Breast epithelium (tissue), 4 donors: ENCODE measurements around the gene MIS12. TPM values are rescaled to one million over a fixed set of nuclear protein-coding genes. Genes with fewer than 3 reads are reported as not detected.

Experiments used
- DNase-seq, 2 donors: peaks; one replicate each; pipeline ENCODE4 v3.0.0-alpha.2; 2019; ENCODE audit warnings: low spot score in 2 of 2
- H3K27ac ChIP-seq, 2 donors: fragments of 200-600 bp; sonication (generic) in 1 of 2; one replicate each; pipeline ENCODE4 v1.5.1; 2016 to 2019; ENCODE audit warnings: mild to moderate bottlenecking in 1 of 2
- H3K27me3 ChIP-seq, 2 donors: fragments of 200-600 bp; sonication (generic) in 1 of 2; one replicate each; pipeline versions ENCODE4 v1.5.1 to v1.6.0; 2017 to 2019; ENCODE audit warnings: control low read depth in 1 of 2, mild to moderate bottlenecking in 1 of 2
- H3K36me3 ChIP-seq: fragments of 200-600 bp; one replicate; pipeline ENCODE4 v1.5.1; 2019
- H3K4me1 ChIP-seq, 2 donors: fragments of 200-600 bp; sonication (generic); one replicate each; pipeline ENCODE4 v1.5.1; 2016 to 2019; ENCODE audit warnings: control low read depth in 1 of 2
- H3K4me3 ChIP-seq, 3 donors: fragments of 200-600 bp; sonication (generic); 1 replicate in 2 of 3; 2 replicates in 1 of 3; pipeline ENCODE4 v1.5.1; 2016 to 2019; ENCODE audit warnings: mild to moderate bottlenecking in 3 of 3, moderate library complexity in 2 of 3
- H3K9me3 ChIP-seq, 2 donors: fragments of 200-600 bp; sonication (generic) in 1 of 2; one replicate each; pipeline ENCODE4 v1.5.1; 2016 to 2019; ENCODE audit warnings: control low read depth in 1 of 2
- POLR2A ChIP-seq: fragments of 450-650 bp; IDR thresholded peaks from one replicate; pipeline ENCODE4 v1.6.1; 2016; ENCODE audit warnings: antibody characterized with exemption, mild to moderate bottlenecking, moderate library complexity
- POLR2AphosphoS5 ChIP-seq, 3 donors: sonication (generic); formaldehyde crosslinking; IDR thresholded peaks; one replicate each; pipeline ENCODE4 v1.6.1; 2017; ENCODE audit warnings: antibody characterized with exemption in 3 of 3
- intact Hi-C: fragments of 100-400 bp; cut with DNase I; formaldehyde crosslinking; loops from one replicate; pipeline ENCODE4 v1.15.1; 2023; ENCODE audit warnings: low total_unique reads
- total RNA-seq, 3 donors: library from RNA; depleted of rRNA; stranded (reverse); fragments of >200 nt; gene quantifications; one replicate each; pipeline ENCODE4 v1.1.0, GENCODE V29; 2016
- TF ChIP-seq, protein P1 (sequence below), 3 donors: fragments of 450-650 bp; IDR thresholded peaks; one replicate each; pipeline ENCODE4 v1.5.1; 2016 to 2017; ENCODE audit warnings: antibody characterized with exemption in 3 of 3, mild to moderate bottlenecking in 3 of 3, moderate library complexity in 3 of 3

The MIS12 gene
- total RNA-seq, 3 donors from 2014 or later = 12.3 to 16.5 (median 14.1) TPM

- intact Hi-C loops = no loop called here
- no peak overlapping the region for H3K27ac ChIP-seq
- H3K27me3 ChIP-seq = no peaks in the 10 kb centered on the region
- no peak overlapping the region for H3K4me3 ChIP-seq
- TF ChIP-seq POLR2A = no peak
- TF ChIP-seq, protein P1, sequence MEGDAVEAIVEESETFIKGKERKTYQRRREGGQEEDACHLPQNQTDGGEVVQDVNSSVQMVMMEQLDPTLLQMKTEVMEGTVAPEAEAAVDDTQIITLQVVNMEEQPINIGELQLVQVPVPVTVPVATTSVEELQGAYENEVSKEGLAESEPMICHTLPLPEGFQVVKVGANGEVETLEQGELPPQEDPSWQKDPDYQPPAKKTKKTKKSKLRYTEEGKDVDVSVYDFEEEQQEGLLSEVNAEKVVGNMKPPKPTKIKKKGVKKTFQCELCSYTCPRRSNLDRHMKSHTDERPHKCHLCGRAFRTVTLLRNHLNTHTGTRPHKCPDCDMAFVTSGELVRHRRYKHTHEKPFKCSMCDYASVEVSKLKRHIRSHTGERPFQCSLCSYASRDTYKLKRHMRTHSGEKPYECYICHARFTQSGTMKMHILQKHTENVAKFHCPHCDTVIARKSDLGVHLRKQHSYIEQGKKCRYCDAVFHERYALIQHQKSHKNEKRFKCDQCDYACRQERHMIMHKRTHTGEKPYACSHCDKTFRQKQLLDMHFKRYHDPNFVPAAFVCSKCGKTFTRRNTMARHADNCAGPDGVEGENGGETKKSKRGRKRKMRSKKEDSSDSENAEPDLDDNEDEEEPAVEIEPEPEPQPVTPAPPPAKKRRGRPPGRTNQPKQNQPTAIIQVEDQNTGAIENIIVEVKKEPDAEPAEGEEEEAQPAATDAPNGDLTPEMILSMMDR (IDR thresholded peaks at IDR 0.05) = no peak
- TF ChIP-seq POLR2AphosphoS5 (IDR thresholded peaks at IDR 0.05) = no peak
- no peaks in the 10 kb centered on the region for H3K4me1 ChIP-seq
- H3K9me3 ChIP-seq = no peaks in the 10 kb centered on the region
- H3K36me3 ChIP-seq = no peaks in the 10 kb centered on the region
- DNase-seq = no peak
Measured at GRCh38 chr17:5526821-5527598, 40.6 kb downstream of the MIS12 start.

- no peak for TF ChIP-seq POLR2A
- TF ChIP-seq, protein P1 (IDR thresholded peaks at IDR 0.05) = no peak
- TF ChIP-seq POLR2AphosphoS5 (IDR thresholded peaks at IDR 0.05) = no peak
- Histone ChIP-seq H3K36me3 (no peaks in the 10 kb centered on the region), H3K4me3 (no peak overlapping the region), H3K9me3 (no peaks in the 10 kb centered on the region), H3K27me3 (no peaks in the 10 kb centered on the region), H3K4me1 (no peaks in the 10 kb centered on the region), H3K27ac (no peak overlapping the region)
- intact Hi-C loops = no loop called here
- no peak for DNase-seq
Measured at GRCh38 chr17:5527601-5528250, 41.4 kb downstream of the MIS12 start.

DNA sequence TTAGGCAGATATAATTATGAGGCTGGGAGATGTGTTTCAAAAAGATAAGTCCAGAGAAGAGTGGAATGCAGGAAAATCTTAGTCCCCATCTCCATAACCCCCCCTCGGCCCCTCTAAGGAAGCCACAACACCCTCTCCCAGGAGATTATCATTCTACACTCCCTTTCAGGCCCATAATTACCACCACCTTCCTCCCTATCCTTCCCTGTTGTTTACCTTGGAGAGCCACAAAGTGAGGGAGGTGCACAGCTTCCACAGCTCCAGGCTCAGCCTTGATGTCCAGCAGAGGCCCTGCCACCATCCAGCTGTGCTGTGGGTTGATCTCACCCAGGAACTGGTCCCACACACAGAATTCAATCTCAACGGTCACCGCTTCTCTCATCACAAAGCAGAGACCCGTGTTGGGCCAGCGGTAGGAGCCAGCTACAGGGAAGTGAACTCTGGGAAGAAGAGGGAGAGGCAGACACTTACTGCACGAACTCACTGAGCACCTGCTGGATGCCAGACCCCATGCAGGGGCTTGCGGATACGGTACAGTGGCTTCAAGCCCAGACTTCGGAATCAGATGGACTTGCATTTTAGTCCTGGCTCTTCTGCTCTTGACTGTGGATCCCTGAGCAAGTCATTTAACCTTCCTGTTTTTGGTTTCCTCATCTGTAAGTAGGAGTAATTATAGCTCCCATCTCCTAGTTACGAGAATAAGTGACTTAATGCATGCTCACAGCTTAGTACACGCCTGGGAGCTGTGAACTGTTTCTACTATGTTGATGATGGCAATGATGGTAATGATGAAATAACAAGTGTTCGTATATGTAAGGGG, 44.1 kb downstream of the MIS12 start:
- Histone ChIP-seq H3K36me3 (no peaks in the 10 kb centered on the region), H3K27ac (no peak overlapping the region), H3K4me1 (no peaks in the 10 kb centered on the region), H3K27me3 (no peaks in the 10 kb centered on the region), H3K4me3 (no peak overlapping the region), H3K9me3 (no peaks in the 10 kb centered on the region)
- TF ChIP-seq, protein P1 (IDR thresholded peaks at IDR 0.05) = no peak
- no peak for TF ChIP-seq POLR2AphosphoS5 (IDR thresholded peaks at IDR 0.05)
- DNase-seq = no peak
- intact Hi-C loops = no loop called here

DNA sequence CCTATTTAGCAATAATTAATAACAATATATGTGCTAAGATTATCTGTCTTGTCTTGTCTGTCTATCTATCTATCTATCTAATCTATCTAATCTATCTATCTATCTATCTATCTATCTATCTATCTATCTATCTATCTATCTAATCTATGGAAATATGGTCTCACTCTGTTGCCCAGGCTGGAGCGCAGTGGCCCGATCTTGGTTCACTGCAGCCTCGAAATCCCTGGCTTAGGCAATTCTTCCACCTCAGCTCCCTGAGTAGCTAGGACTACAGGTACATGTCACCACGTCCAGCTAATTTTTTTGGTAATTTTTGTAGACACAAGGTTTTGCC, 44.7 kb downstream of the MIS12 start:
- H3K27me3 ChIP-seq = no peaks in the 10 kb centered on the region
- no peak for DNase-seq
- intact Hi-C loops = no loop called here
- no peak overlapping the region for H3K4me3 ChIP-seq
- no peaks in the 10 kb centered on the region for H3K4me1 ChIP-seq
- TF ChIP-seq POLR2AphosphoS5 (IDR thresholded peaks at IDR 0.05) = no peak
- TF ChIP-seq POLR2A = no peak
- TF ChIP-seq, protein P1 (IDR thresholded peaks at IDR 0.05) = no peak
- no peak overlapping the region for H3K27ac ChIP-seq
- H3K36me3 ChIP-seq = no peaks in the 10 kb centered on the region
- no peaks in the 10 kb centered on the region for H3K9me3 ChIP-seq

DNA sequence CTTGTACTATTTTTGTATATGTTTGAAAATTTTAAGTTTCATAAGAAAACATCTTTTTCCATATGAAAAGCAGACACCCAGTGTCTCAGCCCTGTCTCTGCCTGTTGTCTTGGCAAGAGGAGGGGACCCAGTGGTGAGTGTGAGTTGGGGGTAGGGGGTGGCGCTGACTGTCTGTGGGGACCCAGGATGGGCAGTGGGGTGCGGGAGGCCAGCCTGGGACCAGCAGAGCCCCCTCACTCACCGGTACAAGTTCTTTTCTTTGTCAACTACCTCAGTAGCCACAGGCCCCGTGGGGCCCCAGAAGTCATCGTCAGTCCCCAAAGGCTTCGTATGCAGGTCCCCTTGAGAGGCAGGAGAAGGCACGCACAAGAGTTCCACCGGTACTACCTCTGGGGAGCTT, 46.2 kb downstream of the MIS12 start:
- TF ChIP-seq POLR2A = no peak
- TF ChIP-seq, protein P1 (IDR thresholded peaks at IDR 0.05) = no peak
- TF ChIP-seq POLR2AphosphoS5 (IDR thresholded peaks at IDR 0.05) = no peak
- Histone ChIP-seq H3K36me3 (no peaks in the 10 kb centered on the region), H3K27ac (no peak overlapping the region), H3K4me3 (no peak overlapping the region), H3K9me3 (no peaks in the 10 kb centered on the region), H3K27me3 (no peaks in the 10 kb centered on the region), H3K4me1 (no peaks in the 10 kb centered on the region)
- intact Hi-C loops = no loop called here
- no peak for DNase-seq
